ENCODE results near the gene SLC12A1. TPM values are rescaled to one million over a fixed set of nuclear protein-coding genes. Genes with fewer than 3 reads are reported as not detected.

SLC12A1 gene
- total RNA-seq, 1 experiment from 2014 or later: 0.15 TPM

- TF ChIP-seq, protein P1, sequence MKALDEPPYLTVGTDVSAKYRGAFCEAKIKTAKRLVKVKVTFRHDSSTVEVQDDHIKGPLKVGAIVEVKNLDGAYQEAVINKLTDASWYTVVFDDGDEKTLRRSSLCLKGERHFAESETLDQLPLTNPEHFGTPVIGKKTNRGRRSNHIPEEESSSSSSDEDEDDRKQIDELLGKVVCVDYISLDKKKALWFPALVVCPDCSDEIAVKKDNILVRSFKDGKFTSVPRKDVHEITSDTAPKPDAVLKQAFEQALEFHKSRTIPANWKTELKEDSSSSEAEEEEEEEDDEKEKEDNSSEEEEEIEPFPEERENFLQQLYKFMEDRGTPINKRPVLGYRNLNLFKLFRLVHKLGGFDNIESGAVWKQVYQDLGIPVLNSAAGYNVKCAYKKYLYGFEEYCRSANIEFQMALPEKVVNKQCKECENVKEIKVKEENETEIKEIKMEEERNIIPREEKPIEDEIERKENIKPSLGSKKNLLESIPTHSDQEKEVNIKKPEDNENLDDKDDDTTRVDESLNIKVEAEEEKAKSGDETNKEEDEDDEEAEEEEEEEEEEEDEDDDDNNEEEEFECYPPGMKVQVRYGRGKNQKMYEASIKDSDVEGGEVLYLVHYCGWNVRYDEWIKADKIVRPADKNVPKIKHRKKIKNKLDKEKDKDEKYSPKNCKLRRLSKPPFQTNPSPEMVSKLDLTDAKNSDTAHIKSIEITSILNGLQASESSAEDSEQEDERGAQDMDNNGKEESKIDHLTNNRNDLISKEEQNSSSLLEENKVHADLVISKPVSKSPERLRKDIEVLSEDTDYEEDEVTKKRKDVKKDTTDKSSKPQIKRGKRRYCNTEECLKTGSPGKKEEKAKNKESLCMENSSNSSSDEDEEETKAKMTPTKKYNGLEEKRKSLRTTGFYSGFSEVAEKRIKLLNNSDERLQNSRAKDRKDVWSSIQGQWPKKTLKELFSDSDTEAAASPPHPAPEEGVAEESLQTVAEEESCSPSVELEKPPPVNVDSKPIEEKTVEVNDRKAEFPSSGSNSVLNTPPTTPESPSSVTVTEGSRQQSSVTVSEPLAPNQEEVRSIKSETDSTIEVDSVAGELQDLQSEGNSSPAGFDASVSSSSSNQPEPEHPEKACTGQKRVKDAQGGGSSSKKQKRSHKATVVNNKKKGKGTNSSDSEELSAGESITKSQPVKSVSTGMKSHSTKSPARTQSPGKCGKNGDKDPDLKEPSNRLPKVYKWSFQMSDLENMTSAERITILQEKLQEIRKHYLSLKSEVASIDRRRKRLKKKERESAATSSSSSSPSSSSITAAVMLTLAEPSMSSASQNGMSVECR (CRISPR knock-in tag; IDR thresholded peaks at IDR 0.05; ENCODE audit: borderline replicate concordance): peak; percentile 65; the same call in 1 of the 2 replicates
- TF ChIP-seq E2F4 (CRISPR knock-in tag; IDR thresholded peaks at IDR 0.05; ENCODE audit: borderline replicate concordance, low read depth) (peak; percentile 95), MAX (CRISPR knock-in tag; IDR thresholded peaks at IDR 0.05) (peak; percentile 45; the same call in 1 of the 2 replicates), ESRRA (CRISPR knock-in tag; IDR thresholded peaks at IDR 0.05; ENCODE audit: borderline replicate concordance) (peak; percentile 16; the same call in 1 of the 2 replicates), TP53 (CRISPR knock-in tag; IDR thresholded peaks at IDR 0.05) (no peak; the same call in 1 of the 2 replicates), NFE2L1 (CRISPR knock-in tag; IDR thresholded peaks at IDR 0.05) (peak; percentile 78; the same call in 1 of the 2 replicates), SP1 (CRISPR knock-in tag; conservative IDR thresholded peaks at IDR 0.05) (peak; percentile 43), USF2 (CRISPR knock-in tag; IDR thresholded peaks at IDR 0.05) (no peak), ATF1 (CRISPR knock-in tag; IDR thresholded peaks at IDR 0.05) (peak; percentile 41; the same call in 1 of the 2 replicates), E2F5 (CRISPR knock-in tag; IDR thresholded peaks at IDR 0.05) (peak; percentile 96), NFATC4 (CRISPR knock-in tag; IDR thresholded peaks at IDR 0.05) (no peak), NFYB (CRISPR knock-in tag; conservative IDR thresholded peaks at IDR 0.05; ENCODE audit: low read depth) (0 out of 2 replicates have a peak, but pooled peaks have one; percentile 9), FOXK1 (CRISPR knock-in tag; IDR thresholded peaks at IDR 0.05) (peak; percentile 72; the same call in 1 of the 2 replicates), FOXP1 (CRISPR knock-in tag; IDR thresholded peaks at IDR 0.05; ENCODE audit: borderline replicate concordance) (peak; percentile 33; the same call in 1 of the 2 replicates), ZMAT4 (CRISPR knock-in tag; IDR thresholded peaks at IDR 0.05) (no peak), ZNF317 (CRISPR knock-in tag; IDR thresholded peaks at IDR 0.05; ENCODE audit: borderline replicate concordance, low read depth) (peak; percentile 21; the same call in 1 of the 2 replicates)
- TF ChIP-seq, protein P2, sequence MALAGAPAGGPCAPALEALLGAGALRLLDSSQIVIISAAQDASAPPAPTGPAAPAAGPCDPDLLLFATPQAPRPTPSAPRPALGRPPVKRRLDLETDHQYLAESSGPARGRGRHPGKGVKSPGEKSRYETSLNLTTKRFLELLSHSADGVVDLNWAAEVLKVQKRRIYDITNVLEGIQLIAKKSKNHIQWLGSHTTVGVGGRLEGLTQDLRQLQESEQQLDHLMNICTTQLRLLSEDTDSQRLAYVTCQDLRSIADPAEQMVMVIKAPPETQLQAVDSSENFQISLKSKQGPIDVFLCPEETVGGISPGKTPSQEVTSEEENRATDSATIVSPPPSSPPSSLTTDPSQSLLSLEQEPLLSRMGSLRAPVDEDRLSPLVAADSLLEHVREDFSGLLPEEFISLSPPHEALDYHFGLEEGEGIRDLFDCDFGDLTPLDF (CRISPR knock-in tag; IDR thresholded peaks at IDR 0.05): peak; percentile 40; the same call in 1 of the 2 replicates
- TF ChIP-seq, protein P3, sequence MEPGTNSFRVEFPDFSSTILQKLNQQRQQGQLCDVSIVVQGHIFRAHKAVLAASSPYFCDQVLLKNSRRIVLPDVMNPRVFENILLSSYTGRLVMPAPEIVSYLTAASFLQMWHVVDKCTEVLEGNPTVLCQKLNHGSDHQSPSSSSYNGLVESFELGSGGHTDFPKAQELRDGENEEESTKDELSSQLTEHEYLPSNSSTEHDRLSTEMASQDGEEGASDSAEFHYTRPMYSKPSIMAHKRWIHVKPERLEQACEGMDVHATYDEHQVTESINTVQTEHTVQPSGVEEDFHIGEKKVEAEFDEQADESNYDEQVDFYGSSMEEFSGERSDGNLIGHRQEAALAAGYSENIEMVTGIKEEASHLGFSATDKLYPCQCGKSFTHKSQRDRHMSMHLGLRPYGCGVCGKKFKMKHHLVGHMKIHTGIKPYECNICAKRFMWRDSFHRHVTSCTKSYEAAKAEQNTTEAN (CRISPR knock-in tag; IDR thresholded peaks at IDR 0.05): no peak
Observed at GRCh38 chr15:48331796-48332641, 125.9 kb downstream of the SLC12A1 start (continued).

Measured in WTC11 (cell line).